H1 (cell line): ENCODE results near the gene NIM1K. TPM values are rescaled to one million over a fixed set of nuclear protein-coding genes. Genes with fewer than 3 reads are reported as not detected.

Source experiments
- CTCF ChIA-PET: fragments of 300-600 bp; sonication (Branson Sonifier 250); formaldehyde crosslinking; loops from one replicate; lab custom pipeline; 2021; ENCODE audit not compliant: partially characterized antibody; lab: Charles Lee
- POLR2A ChIA-PET: fragments of 300-600 bp; sonication (Branson Sonifier 250); formaldehyde crosslinking; loops from one replicate; lab custom pipeline; 2021; ENCODE audit warnings: inconsistent platforms; ENCODE audit not compliant: partially characterized antibody; lab: Charles Lee
- DNase-seq, 2 experiments: peaks; one replicate each; pipeline versions ENCODE4 v3.0.0 to v3.0.0-alpha.2; 2010 to 2022; ENCODE audit warnings: low spot score in 2 of 2, low read depth in 1 of 2, mixed read lengths in 1 of 2
- FAIRE-seq: peaks from 2 replicates; lab custom pipeline; 2011; peaks lifted over from hg19 to GRCh38; lab: Jason Lieb, UNC
- H2AFZ ChIP-seq: 2 replicates; pipeline ENCODE4 v1.8.1; 2012; ENCODE audit warnings: low read length, inconsistent platforms
- H2AK5ac ChIP-seq: 2 replicates; pipeline ENCODE4 v1.6.1; 2013; ENCODE audit warnings: low read depth, low read length
- H2BK120ac ChIP-seq: replicated peaks from 2 replicates; pipeline ENCODE3; 2013; ENCODE audit warnings: low read depth, low read length, inconsistent platforms
- H2BK12ac ChIP-seq: 2 replicates; pipeline ENCODE4 v1.6.1; 2013; ENCODE audit warnings: low read depth, low read length
- H2BK15ac ChIP-seq: 2 replicates; pipeline ENCODE4 v1.6.1; 2013; ENCODE audit warnings: low read length
- H2BK20ac ChIP-seq: 2 replicates; pipeline ENCODE4 v1.6.1; 2013; ENCODE audit warnings: low read length
- H2BK5ac ChIP-seq: 2 replicates; pipeline ENCODE4 v1.6.1; 2013; ENCODE audit warnings: low read depth, low read length
- H3K14ac ChIP-seq: 2 replicates; pipeline ENCODE4 v1.6.1; 2013; ENCODE audit warnings: inconsistent platforms; ENCODE audit not compliant: insufficient read length
- H3K18ac ChIP-seq: 2 replicates; pipeline ENCODE4 v1.6.1; 2013; ENCODE audit warnings: low read length; ENCODE audit errors: extremely low read depth
- H3K23ac ChIP-seq: 2 replicates; pipeline ENCODE4 v1.6.1; 2013; ENCODE audit warnings: inconsistent platforms; ENCODE audit not compliant: insufficient read length
- H3K23me2 ChIP-seq: 2 replicates; pipeline ENCODE4 v1.6.1; 2013; ENCODE audit warnings: low read depth, low read length
- H3K27ac ChIP-seq: 2 replicates; pipeline ENCODE4 v1.6.1; 2011; ENCODE audit warnings: low read depth, low read length, inconsistent platforms
- H3K27me3 ChIP-seq, 4 experiments: replicated peaks in 1 of 4; 1 replicate in 1 of 4; 2 replicates in 3 of 4; pipeline versions ENCODE4 v1.6.1 to v1.8.1; 2011 to 2013; ENCODE audit warnings: low read length in 3 of 4, mild to moderate bottlenecking in 3 of 4, inconsistent platforms in 2 of 4, mixed read lengths in 2 of 4, moderate library complexity in 1 of 4; ENCODE audit not compliant: control insufficient read depth in 3 of 4, insufficient read depth in 3 of 4; ENCODE audit errors: extremely low read depth in 1 of 4
- H3K36me3 ChIP-seq, 4 experiments: 2 replicates each; pipeline versions ENCODE4 v1.6.1 to v1.8.1; 2011 to 2013; ENCODE audit warnings: mild to moderate bottlenecking in 4 of 4, low read length in 3 of 4, moderate library complexity in 2 of 4, control low read depth in 1 of 4, inconsistent platforms in 1 of 4; ENCODE audit not compliant: insufficient read depth in 4 of 4, control insufficient read depth in 2 of 4
- H3K4ac ChIP-seq: replicated peaks from 2 replicates; pipeline ENCODE3; 2013; ENCODE audit warnings: low read length, low read depth, mixed read lengths, inconsistent platforms; ENCODE audit not compliant: insufficient read length
- H3K4me1 ChIP-seq, 4 experiments: replicated peaks in 1 of 4; 1 replicate in 1 of 4; 2 replicates in 3 of 4; pipeline versions ENCODE4 v1.6.1 to v1.8.1; 2011 to 2013; ENCODE audit warnings: low read length in 3 of 4, inconsistent platforms in 2 of 4, mixed read lengths in 1 of 4; ENCODE audit not compliant: insufficient read depth in 4 of 4, control insufficient read depth in 3 of 4
- H3K4me2 ChIP-seq, 2 experiments: 2 replicates each; pipeline versions ENCODE4 v1.6.1 to v1.8.1; 2011 to 2013; ENCODE audit warnings: low read depth in 2 of 2, low read length in 2 of 2, control low read depth in 1 of 2, inconsistent platforms in 1 of 2, mild to moderate bottlenecking in 1 of 2; ENCODE audit not compliant: insufficient read depth in 1 of 2
- H3K4me3 ChIP-seq, 4 experiments: fragments of 200-600, 300-600 bp in 1 of 4; sonication (generic), shearing (Covaris generic), sonication (Bioruptor Twin) in 1 of 4; 2 replicates each; pipeline versions ENCODE4 v1.5.1 to v1.8.1; 2011 to 2016; ENCODE audit warnings: low read length in 4 of 4, low read depth in 3 of 4, control low read depth in 2 of 4, inconsistent platforms in 2 of 4, mild to moderate bottlenecking in 2 of 4, mixed read lengths in 1 of 4, moderate library complexity in 1 of 4; ENCODE audit not compliant: insufficient read depth in 2 of 4; ENCODE audit errors: extremely low read depth in 1 of 4
- H3K56ac ChIP-seq: replicated peaks from 2 replicates; pipeline ENCODE3; 2013; ENCODE audit warnings: low read depth, mild to moderate bottlenecking, mixed read lengths, low read length, inconsistent platforms; ENCODE audit not compliant: insufficient read length
- H3K79me1 ChIP-seq: 2 replicates; pipeline ENCODE4 v1.6.1; 2013; ENCODE audit warnings: low read depth, low read length, control low read depth
- H3K79me2 ChIP-seq, 2 experiments: 2 replicates each; pipeline versions ENCODE4 v1.6.1 to v1.8.1; 2012 to 2013; ENCODE audit warnings: low read length in 2 of 2, mild to moderate bottlenecking in 2 of 2, inconsistent platforms in 1 of 2; ENCODE audit not compliant: insufficient read depth in 2 of 2, control insufficient read depth in 1 of 2
- H3K9ac ChIP-seq, 4 experiments: replicated peaks in 1 of 4; 1 replicate in 1 of 4; 2 replicates in 3 of 4; pipeline versions ENCODE4 v1.6.1 to v1.8.1; 2011 to 2013; ENCODE audit warnings: low read depth in 3 of 4, low read length in 3 of 4, control low read depth in 2 of 4, mild to moderate bottlenecking in 2 of 4, moderate library complexity in 2 of 4, inconsistent platforms in 1 of 4; ENCODE audit errors: extremely low read depth in 1 of 4
- H3K9me3 ChIP-seq, 2 experiments: 2 replicates each; pipeline versions ENCODE4 v1.6.1 to v1.8.1; 2012 to 2013; ENCODE audit warnings: mild to moderate bottlenecking in 2 of 2, moderate library complexity in 2 of 2, control low read depth in 1 of 2, inconsistent platforms in 1 of 2, low read depth in 1 of 2, low read length in 1 of 2, mixed read lengths in 1 of 2; ENCODE audit not compliant: insufficient read depth in 2 of 2
- H4K20me1 ChIP-seq, 2 experiments: replicated peaks in 1 of 2; 2 replicates each; pipeline versions ENCODE3 to v1.8.1; 2011 to 2013; ENCODE audit warnings: inconsistent platforms in 2 of 2, low read length in 2 of 2, mild to moderate bottlenecking in 1 of 2; ENCODE audit not compliant: insufficient read depth in 2 of 2, control insufficient read depth in 1 of 2
- H4K5ac ChIP-seq: 2 replicates; pipeline ENCODE4 v1.6.1; 2013; ENCODE audit warnings: low read length, low read depth, mixed read lengths, inconsistent platforms; ENCODE audit not compliant: insufficient read length
- H4K8ac ChIP-seq: 2 replicates; pipeline ENCODE4 v1.8.0; 2013; ENCODE audit warnings: mild to moderate bottlenecking, moderate library complexity, low read length, inconsistent platforms; ENCODE audit not compliant: insufficient read depth; ENCODE audit errors: extremely low read depth
- H4K91ac ChIP-seq: replicated peaks from 2 replicates; pipeline ENCODE3; 2013; ENCODE audit warnings: low read length, mixed read lengths, inconsistent platforms; ENCODE audit not compliant: insufficient read length
- KDM5A ChIP-seq: fragments of 200-600 bp; IDR thresholded peaks from 2 replicates; pipeline ENCODE4 v1.7.1; 2012; ENCODE audit warnings: mild to moderate bottlenecking, low read length, inconsistent platforms, mixed read lengths
- NRF1 ChIP-seq: IDR thresholded peaks from 2 replicates; pipeline ENCODE4 v1.6.1; 2011; ENCODE audit warnings: mild to moderate bottlenecking, low read depth, low read length, improper control_type of control experiment
- RAD21 ChIP-seq, 2 experiments: IDR thresholded peaks in 1 of 2; conservative IDR thresholded peaks in 1 of 2; 2 replicates each; pipeline ENCODE4 v1.6.1; 2011; ENCODE audit warnings: low read depth in 2 of 2, low read length in 2 of 2, improper control_type of control experiment in 1 of 2, inconsistent platforms in 1 of 2, mild to moderate bottlenecking in 1 of 2, moderate library complexity in 1 of 2
- RBBP5 ChIP-seq: IDR thresholded peaks from 2 replicates; pipeline ENCODE4 v1.7.1; 2012; ENCODE audit warnings: low read depth, mild to moderate bottlenecking, inconsistent platforms, low read length, moderate library complexity, borderline replicate concordance
- SIRT6 ChIP-seq: IDR thresholded peaks from one replicate; pipeline ENCODE4 v1.7.1; 2012; ENCODE audit warnings: low read length, inconsistent platforms
- SIX5 ChIP-seq: IDR thresholded peaks from 2 replicates; pipeline ENCODE4 v1.6.1; 2011; ENCODE audit warnings: mild to moderate bottlenecking, low read depth, low read length
- TCF12 ChIP-seq: IDR thresholded peaks from 2 replicates; pipeline ENCODE4 v1.6.1; 2011; ENCODE audit warnings: low read depth, mild to moderate bottlenecking, low read length
- WGBS, 2 experiments: shearing (Covaris generic) in 1 of 2; methylation state at CpG; one replicate each; pipeline versions ENCODE4 v1.1.6 to v1.1.7; 2013 to 2015; ENCODE audit warnings: low lambda C conversion rate in 2 of 2, mixed read lengths in 2 of 2, inconsistent platforms in 1 of 2, low coverage in 1 of 2, missing lambda C conversion rate in 1 of 2; ENCODE audit not compliant: insufficient replicate concordance in 2 of 2, insufficient coverage in 1 of 2, insufficient read length in 1 of 2; ENCODE audit errors: extremely low coverage in 1 of 2, missing lambda C conversion rate in 1 of 2; 5-methylcytosine and 5-hydroxymethylcytosine counted together
- polyA plus RNA-seq, 7 experiments: library from polyadenylated mRNA; depleted of rRNA in 3 of 7; stranded (reverse) in 5 of 7; unstranded in 2 of 7; fragments of >200 nt in 5 of 7; fragments of 200-250 nt in 2 of 7; gene quantifications; 1 replicate in 5 of 7; 2 replicates in 1 of 7; 4 replicates in 1 of 7; pipeline versions ENCODE4 v1.2.1 to v1.2.3, GENCODE V29; 2011 to 2013; ENCODE audit warnings: missing spikeins in 2 of 7, mixed read lengths in 2 of 7
- total RNA-seq: library from RNA; stranded (reverse); fragmentation: NEBNext Ultra II Directional; extraction: Animal tissue kit (Norgen Biotek cat#: 25700); gene quantifications from 2 replicates; pipeline ENCODE4 v1.2.1, GENCODE V29; 2021
- TF ChIP-seq, protein P1 (sequence below), 3 experiments: IDR thresholded peaks; 1 replicate in 2 of 3; 2 replicates in 1 of 3; pipeline versions ENCODE4 v1.5.1 to v1.6.1; 2011; ENCODE audit warnings: low read length in 3 of 3, mild to moderate bottlenecking in 3 of 3, inconsistent platforms in 2 of 3, low read depth in 1 of 3, moderate library complexity in 1 of 3; ENCODE audit not compliant: insufficient read depth in 1 of 3; ENCODE audit errors: control extremely low read depth in 1 of 3
- TF ChIP-seq, protein P2 (sequence below): IDR thresholded peaks from 2 replicates; pipeline ENCODE4 v1.6.1; 2012; ENCODE audit warnings: inconsistent platforms
- TF ChIP-seq, protein P3 (sequence below): IDR thresholded peaks from 2 replicates; pipeline ENCODE4 v1.6.1; 2011; ENCODE audit warnings: low read length, improper control_type of control experiment

NIM1K gene
- total and polyA plus RNA-seq, 2 of the 8 experiments (the other 6 are each of a cell fraction or from before 2014, with no cell fraction given): not detected

DNA sequence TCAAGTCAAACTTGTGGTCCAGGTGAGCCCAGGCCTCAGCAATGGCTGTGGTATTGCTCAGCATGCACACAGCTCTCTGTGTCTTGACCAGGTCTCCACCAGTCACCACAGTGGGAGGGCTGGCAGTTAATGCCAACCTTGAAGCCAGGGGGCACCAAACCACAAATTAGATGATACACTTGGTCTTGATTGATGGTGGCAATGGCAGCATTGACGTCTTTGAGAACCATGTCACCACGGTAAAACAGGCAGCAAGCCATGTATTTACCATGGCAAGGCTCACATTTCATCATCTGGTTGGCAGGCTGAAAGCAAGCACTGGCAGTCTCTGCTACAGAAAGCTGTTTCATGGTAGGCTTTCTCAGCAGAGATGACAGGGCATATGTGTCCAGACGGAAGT, 40.0 kb downstream of the NIM1K start:
- Histone ChIP-seq H3K36me3 (no peaks in the 10 kb centered on the region), H3K79me1 (no peaks in the 10 kb centered on the region), H3K27ac (no peak overlapping the region), H3K9ac (no peak overlapping the region), H4K20me1 (no peaks in the 10 kb centered on the region), H2BK120ac (no peak overlapping the region), H3K79me2 (no peaks in the 10 kb centered on the region), H2BK12ac (no peak overlapping the region), H2BK5ac (no peak overlapping the region), H3K4ac (no peak overlapping the region), H4K8ac (no peak overlapping the region), H3K4me1 (no peaks in the 10 kb centered on the region), H3K27me3 (no peaks in the 10 kb centered on the region), H2AK5ac (no peak overlapping the region), H3K4me2 (no peak overlapping the region), H3K23ac (no peak overlapping the region), H3K4me3 (no peak overlapping the region), H2BK20ac (no peak overlapping the region), H4K91ac (no peak overlapping the region), H3K9me3 (no peaks in the 10 kb centered on the region), H2AFZ (no peak overlapping the region), H3K14ac (no peak overlapping the region), H3K56ac (no peak overlapping the region), H4K5ac (no peak overlapping the region), H3K23me2 (no peaks in the 10 kb centered on the region), H2BK15ac (no peak overlapping the region), H3K18ac (no peak overlapping the region)
- FAIRE-seq (no peak), DNase-seq (peak in 1 of 2 experiments; percentile 52)
- ChIA-PET POLR2A (no interaction called here), CTCF (interaction anchor here (0.7 to 2.9 kb wide), 13 partner anchors 10 to 168 kb away, joined by 3 to 11 read pairs (median 3); no protein-coding TSS in a partner anchor)
- 79% methylated on average over 3 of the region's 3 CpGs; no CpG with 5 or more reads in 1 of the 2 experiments for WGBS, 2 experiments
- TF ChIP-seq KDM5A: no peak
- TF ChIP-seq SIRT6: no peak
- TF ChIP-seq, protein P1, sequence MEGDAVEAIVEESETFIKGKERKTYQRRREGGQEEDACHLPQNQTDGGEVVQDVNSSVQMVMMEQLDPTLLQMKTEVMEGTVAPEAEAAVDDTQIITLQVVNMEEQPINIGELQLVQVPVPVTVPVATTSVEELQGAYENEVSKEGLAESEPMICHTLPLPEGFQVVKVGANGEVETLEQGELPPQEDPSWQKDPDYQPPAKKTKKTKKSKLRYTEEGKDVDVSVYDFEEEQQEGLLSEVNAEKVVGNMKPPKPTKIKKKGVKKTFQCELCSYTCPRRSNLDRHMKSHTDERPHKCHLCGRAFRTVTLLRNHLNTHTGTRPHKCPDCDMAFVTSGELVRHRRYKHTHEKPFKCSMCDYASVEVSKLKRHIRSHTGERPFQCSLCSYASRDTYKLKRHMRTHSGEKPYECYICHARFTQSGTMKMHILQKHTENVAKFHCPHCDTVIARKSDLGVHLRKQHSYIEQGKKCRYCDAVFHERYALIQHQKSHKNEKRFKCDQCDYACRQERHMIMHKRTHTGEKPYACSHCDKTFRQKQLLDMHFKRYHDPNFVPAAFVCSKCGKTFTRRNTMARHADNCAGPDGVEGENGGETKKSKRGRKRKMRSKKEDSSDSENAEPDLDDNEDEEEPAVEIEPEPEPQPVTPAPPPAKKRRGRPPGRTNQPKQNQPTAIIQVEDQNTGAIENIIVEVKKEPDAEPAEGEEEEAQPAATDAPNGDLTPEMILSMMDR (IDR thresholded peaks at IDR 0.05; ENCODE audit: control extremely low read depth in 1 of 3, insufficient read depth in 1 of 3, low read depth in 1 of 3, low read length in 3 of 3): peak in 2 of 3 experiments; percentile 26 to 56; a peak in 1 of 4 replicates
- TF ChIP-seq, protein P2, sequence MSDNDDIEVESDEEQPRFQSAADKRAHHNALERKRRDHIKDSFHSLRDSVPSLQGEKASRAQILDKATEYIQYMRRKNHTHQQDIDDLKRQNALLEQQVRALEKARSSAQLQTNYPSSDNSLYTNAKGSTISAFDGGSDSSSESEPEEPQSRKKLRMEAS: no peak
- TF ChIP-seq RAD21 (IDR thresholded peaks at IDR 0.05 in 1 of 2, conservative IDR thresholded peaks at IDR 0.05 in 1 of 2; ENCODE audit: low read depth in 2 of 2, low read length in 2 of 2): peak; percentile 43 to 52
- TF ChIP-seq TCF12: no peak
- no peak for TF ChIP-seq RBBP5
- TF ChIP-seq NRF1: no peak
- TF ChIP-seq, protein P3, sequence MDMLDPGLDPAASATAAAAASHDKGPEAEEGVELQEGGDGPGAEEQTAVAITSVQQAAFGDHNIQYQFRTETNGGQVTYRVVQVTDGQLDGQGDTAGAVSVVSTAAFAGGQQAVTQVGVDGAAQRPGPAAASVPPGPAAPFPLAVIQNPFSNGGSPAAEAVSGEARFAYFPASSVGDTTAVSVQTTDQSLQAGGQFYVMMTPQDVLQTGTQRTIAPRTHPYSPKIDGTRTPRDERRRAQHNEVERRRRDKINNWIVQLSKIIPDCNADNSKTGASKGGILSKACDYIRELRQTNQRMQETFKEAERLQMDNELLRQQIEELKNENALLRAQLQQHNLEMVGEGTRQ: no peak
- TF ChIP-seq SIX5: no peak
